Erythroblast (primary cell): ENCODE data around the gene ENPEP.

Source experiments
- GATA1 ChIP-seq: IDR thresholded peaks from 2 replicates; pipeline ENCODE4 v1.6.1; 2011; ENCODE audit warnings: low read depth, mild to moderate bottlenecking, control low read depth, low read length, moderate library complexity
- POLR2A ChIP-seq: IDR thresholded peaks from 2 replicates; pipeline ENCODE4 v1.6.1; 2011; ENCODE audit warnings: mild to moderate bottlenecking, low read length

GRCh38 chr4:110493520-110493919, 17.6 kb downstream of the ENPEP start:
- TF ChIP-seq POLR2A (no peak), GATA1 (no peak)
